Naive thymus-derived CD4-positive, alpha-beta T cell (primary cell): Measurements from ENCODE around the gene PCDHGB3. TPM values are rescaled to one million over a fixed set of nuclear protein-coding genes. Genes with fewer than 3 reads are reported as not detected.
"Not testable (repeated sequence)": the region's sequence is repeated elsewhere in the genome, so short reads cannot be mapped to it uniquely, and the experiment has no call there.

ENCODE experiments used
- ATAC-seq: fragments of 150-1000 bp; cut with Tn5 transposase; 2 replicates; pipeline ENCODE4 v1.10.0; 2021; ENCODE audit warnings: mild to moderate bottlenecking, moderate library complexity
- CTCF ChIA-PET: fragments of 350-600 bp; sonication (Branson Sonifier 250); formaldehyde crosslinking; loops from one replicate; lab custom pipeline; 2021; ENCODE audit warnings: antibody characterized with exemption; lab: Charles Lee
- POLR2A ChIA-PET: fragments of 350-600 bp; sonication (Branson Sonifier 250); formaldehyde crosslinking; loops from one replicate; lab custom pipeline; 2021; ENCODE audit warnings: antibody characterized with exemption, inconsistent platforms; lab: Charles Lee
- DNase-seq, 9 donors: peaks; one replicate each; pipeline versions ENCODE4 v3.0.0 to v3.0.0-alpha.2; 2020 to 2022; ENCODE audit warnings: mixed read lengths in 1 of 9
- H3K27ac ChIP-seq: one replicate; pipeline ENCODE4 v1.7.0; 2013; ENCODE audit warnings: mild to moderate bottlenecking, low read depth, low read length, moderate library complexity
- H3K27me3 ChIP-seq, 2 donors: one replicate each; pipeline ENCODE4 v1.7.0; 2013; ENCODE audit warnings: low read length in 2 of 2, mild to moderate bottlenecking in 2 of 2, moderate library complexity in 2 of 2; ENCODE audit not compliant: control insufficient read depth in 2 of 2, insufficient read depth in 2 of 2
- H3K36me3 ChIP-seq, 3 experiments: 1 replicate in 2 of 3; 2 replicates in 1 of 3; pipeline ENCODE4 v1.7.0; 2013; ENCODE audit warnings: low read length in 3 of 3, mild to moderate bottlenecking in 3 of 3, moderate library complexity in 1 of 3; ENCODE audit not compliant: insufficient read depth in 3 of 3, control insufficient read depth in 2 of 3
- H3K4me1 ChIP-seq, 2 donors: one replicate each; pipeline ENCODE4 v1.7.0; 2013; ENCODE audit warnings: low read length in 2 of 2, mild to moderate bottlenecking in 2 of 2, moderate library complexity in 1 of 2; ENCODE audit not compliant: control insufficient read depth in 2 of 2, insufficient read depth in 2 of 2
- H3K4me3 ChIP-seq: 2 replicates; pipeline ENCODE4 v1.7.0; 2013; ENCODE audit warnings: mild to moderate bottlenecking, low read length
- H3K9me3 ChIP-seq, 3 experiments: 1 replicate in 2 of 3; 2 replicates in 1 of 3; pipeline ENCODE4 v1.7.0; 2013; ENCODE audit warnings: low read length in 3 of 3; ENCODE audit not compliant: control insufficient read depth in 2 of 3
- H3K27ac Mint-ChIP-seq, 9 donors: one replicate each; pipeline ENCODE4 v1.8.0; 2020 to 2022; ENCODE audit warnings: mixed read lengths in 9 of 9, mild to moderate bottlenecking in 8 of 9, moderate library complexity in 5 of 9, inconsistent platforms in 2 of 9
- H3K27me3 Mint-ChIP-seq, 5 donors: one replicate each; pipeline ENCODE4 v1.8.0; 2021 to 2022; ENCODE audit warnings: mixed read lengths in 5 of 5, mild to moderate bottlenecking in 1 of 5
- H3K36me3 Mint-ChIP-seq, 5 donors: one replicate each; pipeline ENCODE4 v1.8.0; 2020 to 2022; ENCODE audit warnings: mixed read lengths in 5 of 5, mild to moderate bottlenecking in 3 of 5, inconsistent platforms in 1 of 5
- H3K4me1 Mint-ChIP-seq, 7 donors: one replicate each; pipeline ENCODE4 v1.8.0; 2020 to 2022; ENCODE audit warnings: mixed read lengths in 7 of 7, mild to moderate bottlenecking in 3 of 7, inconsistent platforms in 1 of 7
- H3K4me3 Mint-ChIP-seq, 10 donors: one replicate each; pipeline ENCODE4 v1.8.0; 2020 to 2022; ENCODE audit warnings: mild to moderate bottlenecking in 10 of 10, mixed read lengths in 10 of 10, moderate library complexity in 6 of 10, inconsistent platforms in 2 of 10
- H3K9me3 Mint-ChIP-seq, 11 donors: one replicate each; pipeline ENCODE4 v1.8.0; 2020 to 2022; ENCODE audit warnings: mixed read lengths in 11 of 11, mild to moderate bottlenecking in 4 of 11, inconsistent platforms in 1 of 11, moderate library complexity in 1 of 11
- intact Hi-C, 2 donors: fragments of 100-400 bp; cut with micrococcal nuclease; formaldehyde crosslinking; loops; one replicate each; pipeline ENCODE4 v1.15.1; 2023
- polyA plus RNA-seq, 2 donors: library from polyadenylated mRNA; unstranded; fragments of 300-500 nt; fragmentation: Illumina TruSeq; gene quantifications; one replicate each; pipeline ENCODE4 v1.2.3, GENCODE V29; 2021
- total RNA-seq, 6 experiments: library from RNA in 5 of 6; stranded (reverse) in 5 of 6; gene quantifications; 1 replicate in 5 of 6; 2 replicates in 1 of 6; pipeline ENCODE4 v1.2.3 and lab custom pipeline; 2021 to 2026

Gene PCDHGB3
- total and polyA plus RNA-seq, 7 experiments from 2014 or later, result 0.13 to 0.59 (median 0.39) TPM; not detected in 1

DNA sequence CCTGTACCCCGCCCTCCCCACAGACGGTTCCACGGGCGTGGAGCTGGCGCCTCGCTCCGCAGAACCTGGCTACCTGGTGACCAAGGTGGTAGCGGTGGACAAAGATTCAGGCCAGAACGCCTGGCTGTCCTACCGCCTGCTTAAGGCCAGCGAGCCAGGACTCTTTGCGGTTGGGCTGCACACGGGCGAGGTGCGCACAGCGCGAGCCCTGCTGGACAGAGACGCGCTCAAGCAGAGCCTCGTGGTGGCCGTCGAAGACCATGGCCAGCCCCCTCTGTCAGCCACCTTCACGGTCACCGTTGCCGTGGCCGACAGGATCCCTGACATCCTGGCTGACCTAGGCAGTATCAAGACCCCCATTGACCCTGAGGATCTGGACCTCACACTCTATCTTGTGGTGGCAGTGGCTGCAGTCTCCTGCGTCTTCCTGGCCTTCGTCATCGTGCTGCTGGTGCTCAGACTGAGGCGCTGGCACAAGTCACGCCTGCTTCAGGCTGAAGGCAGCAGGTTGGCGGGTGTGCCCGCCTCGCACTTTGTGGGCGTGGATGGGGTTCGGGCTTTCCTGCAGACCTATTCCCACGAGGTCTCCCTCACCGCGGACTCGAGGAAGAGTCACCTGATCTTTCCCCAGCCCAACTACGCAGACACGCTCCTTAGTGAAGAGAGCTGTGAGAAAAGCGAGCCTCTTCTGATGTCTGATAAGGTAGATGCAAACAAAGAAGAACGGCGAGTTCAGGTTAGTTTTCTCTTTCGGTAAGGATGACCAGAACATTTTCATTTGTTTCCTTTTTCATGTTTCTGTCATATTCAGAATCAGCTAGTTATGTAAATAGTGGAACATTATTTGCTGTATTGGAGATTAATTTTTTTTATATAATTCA lies 3.8 kb upstream of the PCDHGB3 start:
- Mint-ChIP-seq H3K36me3 (peaks cover 8 to 34% (median 16%) of the 10 kb centered on the region in 5 donors), H3K4me1 (peaks cover 2 to 12% (median 6%) of the 10 kb centered on the region in 7 donors), H3K27me3 (peaks cover 54 to 93% (median 83%) of the 10 kb centered on the region in 5 donors), H3K4me3 (no peak overlapping the region), H3K9me3 (peaks cover 12 to 93% (median 59%) of the 10 kb centered on the region in 11 donors), H3K27ac (no peak overlapping the region)
- Histone ChIP-seq H3K4me3 (no peak overlapping the region), H3K36me3 (no peaks in the 10 kb centered on the region), H3K9me3 (peaks cover 0 to 49% (median 0%) of the 10 kb centered on the region in 3 experiments), H3K27me3 (peaks cover 5 to 25% of the 10 kb centered on the region in 2 donors), H3K4me1 (no peaks in the 10 kb centered on the region), H3K27ac (no peak overlapping the region)
- ChIA-PET CTCF (no interaction called here), POLR2A (no interaction called here)
- DNase-seq, result no peak
- no peak for ATAC-seq
- intact Hi-C loops, result loop anchor here in 1 of 2 donors (10.0 kb wide), 1 partner anchor 131 kb away; no protein-coding TSS in a partner anchor

- Histone ChIP-seq H3K4me1 (no peaks in the 10 kb centered on the region), H3K27me3 (peaks cover 0 to 8% of the 10 kb centered on the region in 2 donors), H3K36me3 (no peaks in the 10 kb centered on the region), H3K27ac (no peak overlapping the region), H3K4me3 (no peak overlapping the region), H3K9me3 (peaks cover 0 to 41% (median 0%) of the 10 kb centered on the region in 3 experiments)
- ATAC-seq (no peak), DNase-seq (no peak)
- Mint-ChIP-seq H3K36me3 (peaks cover 2 to 22% (median 12%) of the 10 kb centered on the region in 5 donors), H3K4me1 (peaks cover 2 to 8% (median 6%) of the 10 kb centered on the region in 7 donors), H3K27me3 (peaks cover 32 to 85% (median 79%) of the 10 kb centered on the region in 5 donors), H3K27ac (peak overlapping the region in 1 of 9 donors; percentile 49), H3K9me3 (peaks cover 8 to 93% (median 45%) of the 10 kb centered on the region in 11 donors), H3K4me3 (peak overlapping the region in 2 of 10 donors; percentile 66 to 81)
- POLR2A ChIA-PET, result no interaction called here
- CTCF ChIA-PET, result interaction anchor here (0.6 kb wide), 1 partner anchor 957 kb away, joined by 6 read pairs; no protein-coding TSS in a partner anchor
- intact Hi-C loops, result no loop called here
Measured at GRCh38 chr5:141371572-141372475, 1.8 kb downstream of the PCDHGB3 start.

GRCh38 chr5:141373673-141374317 lies 3.8 kb downstream of the PCDHGB3 start, which contains the start of gene PCDHGA6:
PCDHGA6 (plus strand) TSS chr5:141373891; CDS start chr5:141374084, 193 bp downstream.
- ATAC-seq, result no peak
- POLR2A ChIA-PET, result interaction anchor here (0.7 kb wide), 1 partner anchor 198 kb away, joined by 3 read pairs; no protein-coding TSS in a partner anchor
- no peak within 1 kb of the TSS for H3K4me3 ChIP-seq
- H3K4me3 Mint-ChIP-seq, result peak within 1 kb of the TSS in 9 of 10 donors; percentile 18 to 59 (median 49)
- H3K4me1 Mint-ChIP-seq, result peaks cover 2 to 8% (median 6%) of the 10 kb centered on the region in 7 donors
- H3K9me3 ChIP-seq, result peaks cover 0 to 50% (median 0%) of the 10 kb centered on the region in 3 experiments
- H3K27me3 Mint-ChIP-seq, result peaks cover 26 to 82% (median 71%) of the 10 kb centered on the region in 5 donors
- no peak within 1 kb of the TSS for H3K27ac ChIP-seq
- CTCF ChIA-PET, result no interaction called here
- no peak within 1 kb of the TSS for H3K27ac Mint-ChIP-seq
- peaks cover 2 to 22% (median 12%) of the 10 kb centered on the region in 5 donors for H3K36me3 Mint-ChIP-seq
- intact Hi-C loops, result no loop called here
- no peak for DNase-seq
- H3K9me3 Mint-ChIP-seq, result peaks cover 8 to 93% (median 47%) of the 10 kb centered on the region in 11 donors
- H3K4me1 ChIP-seq, result no peaks in the 10 kb centered on the region
- H3K27me3 ChIP-seq, result no peaks in the 10 kb centered on the region
- H3K36me3 ChIP-seq, result no peaks in the 10 kb centered on the region

GRCh38 chr5:141374627-141375026 lies 4.6 kb downstream of the PCDHGB3 start:
- ChIA-PET CTCF (no interaction called here), POLR2A (no interaction called here)
- Mint-ChIP-seq H3K9me3 (peaks cover 8 to 93% (median 50%) of the 10 kb centered on the region in 11 donors), H3K36me3 (peaks cover 2 to 22% (median 12%) of the 10 kb centered on the region in 5 donors), H3K27me3 (peaks cover 24 to 82% (median 71%) of the 10 kb centered on the region in 5 donors), H3K4me3 (no peak overlapping the region), H3K4me1 (peaks cover 2 to 8% (median 6%) of the 10 kb centered on the region in 7 donors), H3K27ac (no peak overlapping the region)
- intact Hi-C loops, result no loop called here
- ATAC-seq (no peak), DNase-seq (no peak)
- Histone ChIP-seq H3K27me3 (no peaks in the 10 kb centered on the region), H3K4me3 (no peak overlapping the region), H3K4me1 (no peaks in the 10 kb centered on the region), H3K27ac (no peak overlapping the region), H3K9me3 (peaks cover 0 to 50% (median 0%) of the 10 kb centered on the region in 3 experiments), H3K36me3 (no peaks in the 10 kb centered on the region)

- peaks cover 2 to 22% (median 10%) of the 10 kb centered on the region in 5 donors for H3K36me3 Mint-ChIP-seq
- H3K4me1 Mint-ChIP-seq, POLR2A ChIA-PET, H3K27me3 ChIP-seq, H3K27ac Mint-ChIP-seq, H3K4me3 ChIP-seq, H3K27ac ChIP-seq, DNase-seq, H3K36me3 ChIP-seq, H3K4me3 Mint-ChIP-seq, CTCF ChIA-PET, intact Hi-C loops, ATAC-seq, H3K4me1 ChIP-seq: not testable (repeated sequence)
- H3K9me3 Mint-ChIP-seq, result peaks cover 8 to 91% (median 47%) of the 10 kb centered on the region in 11 donors
- peaks cover 19 to 79% (median 69%) of the 10 kb centered on the region in 5 donors for H3K27me3 Mint-ChIP-seq
- peaks cover 0 to 46% (median 0%) of the 10 kb centered on the region in 3 experiments for H3K9me3 ChIP-seq
Measured at GRCh38 chr5:141375444-141376155, 5.6 kb downstream of the PCDHGB3 start.
